ENCODE data around the gene FBLN5. TPM values are rescaled to one million over a fixed set of nuclear protein-coding genes. Genes with fewer than 3 reads are reported as not detected.

FBLN5 gene
- total RNA-seq, 1 donor from 2014 or later, result 130 TPM

GRCh38 chr14:91968280-91968679 is 20.8 kb upstream of the FBLN5 start:
- Histone ChIP-seq H3K4me3 (no peak overlapping the region), H3K27me3 (ENCODE audit: low read depth) (no peaks in the 10 kb centered on the region), H3K36me3 (peaks cover 61% of the 10 kb centered on the region), H3K27ac (no peak overlapping the region), H3K4me1 (no peaks in the 10 kb centered on the region), H3K9me3 (no peaks in the 10 kb centered on the region)
- TF ChIP-seq CTCF (IDR thresholded peaks at IDR 0.05), result no peak
- ATAC-seq (no peak), DNase-seq (no peak)
- intact Hi-C loops (cut with DNase I), result no loop called here

- Histone ChIP-seq H3K4me1 (no peaks in the 10 kb centered on the region), H3K36me3 (peaks cover 25% of the 10 kb centered on the region), H3K27ac (no peak overlapping the region), H3K9me3 (no peaks in the 10 kb centered on the region), H3K27me3 (ENCODE audit: low read depth) (no peaks in the 10 kb centered on the region), H3K4me3 (no peak overlapping the region)
- DNase-seq (no peak), ATAC-seq (no peak)
- TF ChIP-seq CTCF (IDR thresholded peaks at IDR 0.05), result no peak
- intact Hi-C loops (cut with DNase I), result no loop called here
Observed at GRCh38 chr14:91964724-91965123, 17.2 kb upstream of the FBLN5 start.

- TF ChIP-seq CTCF (IDR thresholded peaks at IDR 0.05), result no peak
- Histone ChIP-seq H3K27me3 (ENCODE audit: low read depth) (no peaks in the 10 kb centered on the region), H3K27ac (no peak overlapping the region), H3K4me1 (no peaks in the 10 kb centered on the region), H3K4me3 (no peak overlapping the region), H3K36me3 (peaks cover 18% of the 10 kb centered on the region), H3K9me3 (no peaks in the 10 kb centered on the region)
- no peak for DNase-seq
- intact Hi-C loops (cut with DNase I), result no loop called here
- no peak for ATAC-seq
Observed at GRCh38 chr14:91964011-91964410, 16.5 kb upstream of the FBLN5 start.

GRCh38 chr14:91963465-91963864 is 16.0 kb upstream of the FBLN5 start:
- H3K9me3 ChIP-seq, result no peaks in the 10 kb centered on the region
- no peak overlapping the region for H3K27ac ChIP-seq
- no peak for DNase-seq
- H3K4me3 ChIP-seq, result no peak overlapping the region
- intact Hi-C loops (cut with DNase I), result no loop called here
- no peak for ATAC-seq
- H3K4me1 ChIP-seq, result no peaks in the 10 kb centered on the region
- H3K36me3 ChIP-seq, result peaks cover 13% of the 10 kb centered on the region
- TF ChIP-seq CTCF (IDR thresholded peaks at IDR 0.05), result no peak
- H3K27me3 ChIP-seq (ENCODE audit: low read depth), result no peaks in the 10 kb centered on the region

- no peak overlapping the region for H3K27ac ChIP-seq
- H3K27me3 ChIP-seq (ENCODE audit: low read depth), result no peaks in the 10 kb centered on the region
- ATAC-seq, result no peak
- H3K36me3 ChIP-seq, result no peaks in the 10 kb centered on the region
- no peak overlapping the region for H3K4me3 ChIP-seq
- intact Hi-C loops (cut with DNase I), result no loop called here
- no peak for TF ChIP-seq CTCF (IDR thresholded peaks at IDR 0.05)
- H3K9me3 ChIP-seq, result no peaks in the 10 kb centered on the region
- no peak for DNase-seq
- H3K4me1 ChIP-seq, result no peaks in the 10 kb centered on the region
Observed at GRCh38 chr14:91961297-91962220, 14.1 kb upstream of the FBLN5 start.
